Ovary (tissue), 3 donors: ENCODE measurements around the gene TCF4.

Experiments used
- EP300 ChIP-seq: sonication (generic); formaldehyde crosslinking; IDR thresholded peaks from one replicate; pipeline ENCODE4 v1.6.1; 2017; ENCODE audit warnings: antibody characterized with exemption
- TF ChIP-seq, protein P1 (sequence below), 3 donors: fragments of 450-650 bp in 2 of 3; fragments of 200-600 bp in 1 of 3; IDR thresholded peaks; one replicate each; pipeline versions ENCODE4 v1.5.1 to v1.8.0; 2016 to 2022; ENCODE audit warnings: antibody characterized with exemption in 3 of 3, mild to moderate bottlenecking in 1 of 3
- donor health status: DM: no; HTN: no; CAD: no.

DNA sequence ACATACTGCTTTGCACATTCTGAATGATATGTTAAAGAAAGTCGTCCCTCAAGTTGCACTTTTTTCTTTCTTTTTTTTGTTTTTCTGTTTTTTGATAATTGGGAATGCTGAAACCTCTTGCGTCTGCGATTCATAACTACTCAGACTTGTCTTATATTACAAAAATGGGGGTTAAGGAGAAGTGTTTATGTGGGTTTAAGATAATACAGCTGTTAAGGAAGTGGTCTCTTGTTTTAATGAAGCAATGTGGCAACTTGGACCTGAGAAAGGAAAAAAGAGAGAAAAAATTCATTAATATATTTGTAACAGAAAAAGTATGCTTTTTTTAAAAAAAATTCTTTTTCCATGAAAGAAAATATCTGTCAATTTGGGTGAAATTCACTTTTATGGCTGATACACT lies 360.2 kb downstream of the TCF4 start:
- TF ChIP-seq, protein P1, sequence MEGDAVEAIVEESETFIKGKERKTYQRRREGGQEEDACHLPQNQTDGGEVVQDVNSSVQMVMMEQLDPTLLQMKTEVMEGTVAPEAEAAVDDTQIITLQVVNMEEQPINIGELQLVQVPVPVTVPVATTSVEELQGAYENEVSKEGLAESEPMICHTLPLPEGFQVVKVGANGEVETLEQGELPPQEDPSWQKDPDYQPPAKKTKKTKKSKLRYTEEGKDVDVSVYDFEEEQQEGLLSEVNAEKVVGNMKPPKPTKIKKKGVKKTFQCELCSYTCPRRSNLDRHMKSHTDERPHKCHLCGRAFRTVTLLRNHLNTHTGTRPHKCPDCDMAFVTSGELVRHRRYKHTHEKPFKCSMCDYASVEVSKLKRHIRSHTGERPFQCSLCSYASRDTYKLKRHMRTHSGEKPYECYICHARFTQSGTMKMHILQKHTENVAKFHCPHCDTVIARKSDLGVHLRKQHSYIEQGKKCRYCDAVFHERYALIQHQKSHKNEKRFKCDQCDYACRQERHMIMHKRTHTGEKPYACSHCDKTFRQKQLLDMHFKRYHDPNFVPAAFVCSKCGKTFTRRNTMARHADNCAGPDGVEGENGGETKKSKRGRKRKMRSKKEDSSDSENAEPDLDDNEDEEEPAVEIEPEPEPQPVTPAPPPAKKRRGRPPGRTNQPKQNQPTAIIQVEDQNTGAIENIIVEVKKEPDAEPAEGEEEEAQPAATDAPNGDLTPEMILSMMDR (IDR thresholded peaks at IDR 0.05) = no peak
- no peak for TF ChIP-seq EP300
